ENCODE measurements around the gene DNAL4.

Gene DNAL4

DNA sequence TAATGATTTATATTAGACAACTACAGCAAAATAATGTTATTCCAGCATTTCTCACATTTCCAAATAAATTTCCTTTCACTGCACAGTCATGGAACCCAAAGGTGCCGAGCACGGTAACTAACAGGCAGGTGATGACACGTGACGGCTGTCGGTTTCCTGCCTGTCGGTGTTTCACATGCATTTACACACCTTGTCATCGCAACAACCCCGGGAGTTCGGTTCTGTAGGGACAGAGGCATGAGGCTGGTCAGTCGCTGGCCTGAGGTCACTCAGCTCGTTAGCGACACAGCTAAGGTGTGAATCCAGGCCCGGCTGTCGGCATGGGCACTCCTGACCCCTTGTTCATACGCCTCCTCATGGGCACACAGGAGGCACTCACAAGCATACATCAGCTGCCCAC, 9.9 kb downstream of the DNAL4 start:
- no peak for FAIRE-seq

DNA sequence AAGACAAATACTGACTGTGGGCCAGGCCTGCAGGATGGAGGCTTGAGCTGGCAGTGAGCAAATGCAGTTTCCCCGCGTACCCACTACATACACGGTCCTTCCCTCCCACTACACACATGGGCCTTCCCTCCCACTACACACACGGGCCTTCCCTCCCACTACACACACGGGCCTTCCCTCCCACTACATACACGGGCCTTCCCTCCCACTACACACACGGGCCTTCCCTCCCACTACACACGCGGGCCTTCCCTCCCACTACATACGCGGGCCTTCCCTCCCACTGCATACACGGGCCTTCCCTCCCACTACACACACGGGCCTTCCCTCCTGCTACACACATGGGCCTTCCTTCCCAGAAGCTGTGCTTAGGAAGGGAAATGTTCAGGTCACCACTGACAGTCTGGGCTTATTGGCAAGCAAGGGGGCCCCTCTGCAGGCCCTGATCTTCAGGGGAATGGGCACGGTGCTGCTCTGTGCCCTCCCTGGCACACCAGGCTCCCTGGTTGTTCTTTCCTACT, 10.8 kb downstream of the DNAL4 start:
- FAIRE-seq = no peak

DNA sequence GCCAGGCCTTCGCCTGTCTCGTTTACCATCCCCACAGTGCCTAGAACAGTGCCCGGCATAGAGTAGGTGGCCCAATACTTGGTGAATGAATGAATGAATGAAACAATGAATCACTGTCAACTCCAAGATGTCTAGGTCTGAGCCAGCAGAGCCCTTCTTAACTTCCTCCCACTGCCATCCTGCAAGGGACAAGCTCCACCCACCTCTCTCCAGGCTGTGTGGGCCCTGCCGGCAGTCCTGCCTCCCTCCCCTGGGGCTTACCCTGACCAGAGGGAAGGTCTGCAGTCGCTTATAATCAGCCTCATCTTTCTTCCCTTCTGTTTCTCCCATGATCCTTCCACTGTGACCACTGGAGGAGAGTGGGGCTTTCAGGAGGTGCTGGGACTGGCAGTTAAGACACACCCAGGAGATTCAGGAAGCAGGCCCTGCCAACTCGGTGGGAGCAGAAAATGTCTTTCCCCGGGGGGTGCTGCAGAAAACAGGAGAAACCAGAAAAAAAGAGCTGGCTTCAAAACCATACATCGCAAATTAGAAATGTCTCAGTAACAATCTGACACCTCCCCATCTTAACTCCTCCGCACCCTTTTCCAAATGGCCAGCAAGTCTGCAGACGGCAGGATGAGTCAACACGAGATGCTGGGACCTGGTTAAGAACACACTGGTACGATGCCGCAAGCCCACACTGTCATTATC, 11.4 kb downstream of the DNAL4 start:
- no peak for FAIRE-seq

DNA sequence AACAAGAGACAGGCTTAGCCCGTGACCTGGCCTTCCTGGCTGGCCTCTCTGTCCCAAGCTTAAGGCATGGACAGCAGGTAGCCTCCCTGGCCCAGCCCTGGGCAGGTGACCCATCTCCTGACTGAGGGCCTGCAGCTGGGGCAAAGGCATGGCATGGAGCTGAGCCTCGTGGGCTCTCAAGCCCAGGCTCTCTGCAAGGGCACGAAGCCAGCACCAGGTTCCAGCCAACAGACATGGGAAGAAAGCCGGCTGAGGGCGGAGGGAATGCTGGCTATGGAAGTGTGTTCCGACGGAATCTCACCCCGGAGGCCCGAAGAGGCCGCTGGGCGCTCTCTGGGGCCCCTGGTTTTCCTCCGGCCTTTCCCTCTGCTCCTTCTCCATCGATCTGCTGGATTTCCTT, 12.9 kb downstream of the DNAL4 start:
- no peak for FAIRE-seq

DNA sequence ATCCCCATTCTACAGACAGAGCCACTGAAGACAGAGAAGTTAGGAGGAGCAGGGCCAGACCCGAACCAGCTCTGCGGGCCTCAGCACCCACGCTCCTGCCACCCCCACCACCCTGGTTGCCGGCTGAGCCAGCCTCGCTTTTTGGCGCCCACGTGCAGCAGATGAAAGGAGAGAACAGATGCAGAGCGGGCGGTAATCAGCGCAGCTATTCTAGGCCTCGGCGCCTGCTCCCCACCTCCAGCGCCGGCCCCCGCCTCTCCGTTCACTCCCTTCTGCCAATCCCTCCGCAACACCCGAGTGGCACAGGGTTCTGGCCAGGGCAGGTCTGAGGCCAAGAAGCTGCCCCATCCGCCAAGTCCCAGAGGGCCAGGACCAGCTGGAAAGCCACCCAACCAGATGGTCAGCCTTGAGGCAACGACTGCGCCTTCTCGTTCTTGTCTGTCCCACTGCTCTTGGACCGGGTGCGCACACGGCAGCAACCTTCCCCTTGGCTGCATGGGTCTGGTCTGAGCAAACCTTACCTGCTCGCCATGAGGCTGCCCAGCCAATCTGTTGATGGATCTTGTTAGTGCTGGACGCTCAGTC, 16.8 kb downstream of the DNAL4 start:
- no peak for FAIRE-seq

DNA sequence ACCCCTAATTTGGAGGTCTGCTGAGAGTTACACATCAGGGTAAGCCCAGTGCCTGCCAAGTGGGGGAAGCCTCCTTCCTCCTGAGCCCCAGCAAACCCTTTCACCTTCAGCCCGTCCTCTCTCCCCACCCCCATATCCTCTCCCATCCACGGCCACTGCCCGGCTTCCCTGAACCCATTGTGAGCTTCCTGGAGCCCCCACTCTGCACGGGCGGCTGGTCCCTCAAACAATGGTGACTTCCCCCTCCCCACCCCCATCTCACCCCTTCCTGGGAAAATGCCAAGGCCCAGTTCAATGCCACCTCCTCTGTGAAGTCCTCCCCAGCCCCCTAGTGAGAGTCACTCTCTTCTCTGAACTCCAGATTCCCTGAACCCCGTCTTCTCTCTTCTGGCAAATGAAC, 17.9 kb downstream of the DNAL4 start:
- no peak for FAIRE-seq

DNA sequence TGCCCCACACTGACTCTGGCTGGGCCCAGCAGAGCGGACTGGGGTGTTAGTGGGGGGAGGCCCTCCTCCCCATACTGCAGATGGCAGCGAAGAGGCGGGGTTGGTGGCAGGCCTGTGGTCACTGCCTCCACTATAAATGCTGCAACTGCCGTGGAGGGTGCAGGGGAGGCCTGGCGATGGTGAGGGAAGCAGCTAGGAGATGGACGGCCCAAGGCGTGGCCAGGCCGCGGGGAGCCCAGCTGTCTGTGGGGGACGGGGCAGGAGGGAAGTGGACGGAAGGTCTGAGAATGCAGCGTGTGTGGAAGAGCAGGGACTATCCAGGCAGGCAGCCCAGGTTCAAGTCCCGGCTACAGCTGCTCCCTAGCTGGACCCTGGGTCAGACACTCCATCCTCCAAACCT, 18.3 kb downstream of the DNAL4 start:
- FAIRE-seq = no peak

DNA sequence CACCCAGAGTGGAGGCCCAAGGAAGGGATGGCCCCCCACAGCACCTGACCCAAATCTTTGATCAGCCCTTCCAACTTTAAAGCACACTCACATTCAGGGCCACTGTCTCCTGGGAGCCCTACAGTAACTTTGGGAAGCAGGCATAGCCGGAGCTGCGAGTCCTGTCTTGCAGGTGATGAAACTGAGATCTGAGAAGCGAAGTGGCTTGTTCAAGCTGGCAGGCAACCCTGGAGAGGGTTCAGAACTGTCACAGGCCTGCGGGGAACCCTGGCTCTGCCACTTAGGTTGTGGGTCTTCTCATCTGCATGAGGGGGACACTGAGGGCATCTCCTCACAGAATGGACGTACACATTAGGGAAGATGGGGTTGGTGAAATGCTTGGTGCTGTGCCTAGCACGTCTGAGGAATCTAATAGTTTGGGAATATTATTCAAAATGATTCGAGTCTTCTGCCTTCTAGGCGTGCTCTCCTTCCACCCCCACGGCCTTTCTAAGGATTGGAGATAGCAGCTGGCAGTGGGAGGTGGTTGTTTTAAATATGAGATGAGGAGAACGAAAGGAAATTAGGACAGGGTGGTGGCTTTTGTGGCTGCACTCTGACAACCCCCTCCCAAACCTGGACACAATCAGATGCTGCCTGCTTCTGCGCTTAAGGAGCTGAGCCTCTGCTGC, 19.3 kb downstream of the DNAL4 start:
- FAIRE-seq = no peak

DNA sequence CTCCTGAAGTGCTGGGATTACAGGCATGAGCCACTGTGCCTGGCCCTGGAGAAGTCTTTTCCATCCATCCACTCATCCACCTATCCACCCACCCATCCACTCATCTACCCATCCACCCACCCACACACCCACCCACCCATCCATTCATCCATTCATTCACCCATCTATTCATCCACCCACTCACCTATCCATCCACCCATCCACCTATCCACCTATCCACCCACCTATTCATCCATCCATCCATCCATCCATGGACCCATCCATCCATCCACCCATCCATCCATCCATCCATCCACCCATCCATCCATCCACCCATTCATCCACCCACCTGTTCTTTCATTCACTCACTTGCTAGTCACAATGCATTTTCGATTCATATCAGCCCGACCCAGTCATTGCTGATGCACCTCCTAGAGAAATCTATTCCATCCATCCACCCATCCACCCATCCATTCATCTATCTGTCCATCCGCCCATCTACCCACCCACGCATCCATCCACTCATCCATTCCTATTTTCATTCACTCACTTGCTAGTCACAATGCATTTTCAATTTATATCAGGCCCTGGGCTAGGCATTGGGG, 20.5 kb downstream of the DNAL4 start:
- FAIRE-seq = no peak

DNA sequence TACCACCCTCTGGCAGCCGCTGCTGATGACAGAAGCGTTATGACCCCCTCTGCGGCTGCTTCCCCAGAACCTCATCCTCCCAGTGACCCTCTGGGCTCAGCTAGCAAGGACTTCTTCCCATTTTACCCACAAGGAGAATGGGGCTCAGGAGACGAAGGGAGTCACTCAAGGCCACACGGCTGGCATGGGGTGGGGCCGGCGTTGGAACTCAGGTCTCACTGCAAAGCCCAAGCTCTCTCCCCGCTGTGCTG, 21.4 kb downstream of the DNAL4 start:
- FAIRE-seq = no peak

DNA sequence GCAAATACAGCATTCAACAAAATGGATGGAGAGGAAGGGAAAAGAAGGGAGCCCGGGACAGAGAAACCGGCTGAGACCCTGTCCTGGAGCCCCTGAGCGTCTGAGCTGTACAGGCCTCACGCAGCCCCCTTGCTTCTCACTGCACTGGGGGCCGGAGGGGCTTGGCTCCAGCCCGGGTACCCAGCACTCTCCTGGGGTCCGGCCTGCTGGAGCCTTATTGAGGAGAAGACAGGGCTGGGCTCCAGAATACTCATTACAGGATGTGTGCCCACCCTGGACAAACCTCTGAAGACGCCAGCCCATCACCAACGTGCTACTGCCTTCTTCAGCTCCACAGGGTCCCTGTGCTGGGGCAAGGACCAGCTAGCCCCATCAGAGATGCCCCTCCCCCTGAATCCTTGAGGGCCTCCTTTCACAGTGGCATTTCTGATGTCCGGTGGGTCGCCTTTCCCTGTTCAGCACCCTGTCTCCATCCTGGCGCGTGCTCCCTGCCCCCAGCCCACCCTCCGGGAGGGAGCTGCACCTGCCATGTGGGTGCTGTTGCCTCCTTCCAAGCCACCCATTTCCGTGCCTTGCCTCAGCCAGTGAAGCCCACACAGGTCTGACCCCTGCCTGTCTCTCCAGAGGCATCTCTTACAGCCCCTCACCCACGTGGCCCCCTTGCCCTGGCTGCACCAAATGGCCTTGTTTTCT, 23.5 kb downstream of the DNAL4 start:
- no peak for FAIRE-seq

DNA sequence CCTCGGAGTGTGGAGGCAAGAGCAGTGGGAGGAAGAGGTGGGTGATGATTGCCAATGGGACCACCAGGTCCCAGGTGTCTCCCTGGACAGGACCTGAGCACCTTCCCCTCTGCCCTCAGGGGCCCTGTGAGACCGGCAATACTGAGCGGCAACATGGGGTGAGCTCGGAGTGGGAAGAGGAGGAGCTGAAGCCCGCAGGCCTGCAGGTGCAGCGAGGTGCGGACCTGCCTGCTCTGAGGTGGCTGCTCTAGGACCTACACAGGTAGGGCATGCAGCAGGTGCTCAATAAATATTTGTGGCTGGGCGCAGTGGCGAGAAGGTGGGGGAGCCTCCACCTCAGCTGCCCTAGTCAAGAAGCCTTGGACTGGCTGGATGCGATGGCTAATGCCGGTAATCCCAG, 25.9 kb downstream of the DNAL4 start:
- no peak for FAIRE-seq

DNA sequence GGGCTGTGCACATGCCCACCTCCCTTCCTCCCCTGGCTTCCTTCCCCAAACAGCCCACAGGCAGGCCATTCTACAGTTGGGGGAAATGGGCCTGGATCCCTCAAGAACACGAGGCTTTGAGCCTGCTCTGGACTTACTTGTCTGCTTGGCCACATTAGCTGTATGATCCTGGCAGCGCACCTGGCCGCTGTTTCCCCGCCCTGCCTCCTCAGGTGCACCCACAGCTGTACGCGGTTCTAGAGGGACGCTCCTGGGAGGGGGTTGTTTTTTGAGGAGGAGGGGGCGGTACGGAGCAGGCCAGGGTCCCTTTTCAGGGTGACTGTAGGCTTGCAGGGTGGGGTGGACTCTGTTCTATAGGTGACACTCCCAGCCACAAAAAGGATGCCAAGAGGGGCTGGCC, 26.6 kb downstream of the DNAL4 start:
- no peak for FAIRE-seq

DNA sequence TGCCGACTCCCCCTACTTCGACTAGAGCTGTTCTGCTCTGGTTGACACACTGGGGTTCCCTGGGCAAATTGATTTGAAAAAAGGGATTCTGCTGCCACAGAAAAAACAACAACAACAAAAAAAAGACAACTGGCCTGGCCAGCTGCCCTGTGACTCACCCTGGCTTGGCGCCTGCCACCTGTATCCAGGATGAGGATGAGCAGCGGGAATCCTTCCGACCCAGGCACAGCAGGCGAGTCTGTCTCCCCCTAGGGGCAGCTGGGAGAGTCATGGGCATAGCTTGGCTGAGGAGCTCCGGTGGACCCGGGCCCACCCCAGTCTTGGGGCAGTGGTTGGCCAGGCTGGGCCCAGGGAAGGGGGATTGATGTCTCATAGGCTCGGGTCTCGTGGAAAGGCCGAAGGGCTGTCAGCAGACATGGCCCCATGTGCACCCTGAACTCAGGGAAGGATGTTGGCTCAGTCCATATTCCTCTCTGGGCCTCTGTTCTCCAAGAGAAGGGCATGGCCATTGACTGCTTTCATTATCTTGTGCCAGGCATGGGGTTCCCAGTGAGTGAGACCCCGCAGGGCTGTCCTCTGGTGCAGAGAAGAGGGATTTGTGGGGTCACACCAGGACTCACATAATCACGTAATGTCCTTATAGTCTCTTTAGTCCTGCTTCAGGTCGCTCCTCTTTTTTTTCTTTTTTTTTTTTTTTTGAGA, 27.7 kb downstream of the DNAL4 start:
- no peak for FAIRE-seq

DNA sequence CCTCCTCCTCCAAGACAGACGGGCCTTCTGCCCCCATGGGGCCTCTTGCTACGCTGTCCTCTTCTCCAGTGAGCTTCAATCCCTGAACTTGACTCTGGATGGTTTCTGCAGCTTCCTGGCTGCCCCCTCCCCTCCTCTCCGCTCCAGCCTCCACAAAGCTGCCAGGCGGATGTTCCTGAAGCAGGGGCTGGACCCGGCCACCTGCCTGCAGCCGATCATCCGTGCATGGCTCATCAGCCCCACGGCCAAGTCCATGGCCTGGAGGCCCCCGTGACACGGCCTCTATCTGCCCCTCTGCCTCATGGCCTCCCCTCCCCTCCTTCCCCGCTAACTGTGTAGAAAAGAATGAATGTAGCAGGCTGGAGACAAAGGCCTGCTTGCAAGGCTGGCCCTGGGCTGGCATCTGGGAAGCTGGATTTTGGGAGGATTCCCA, 31.4 kb downstream of the DNAL4 start:
- FAIRE-seq = no peak

DNA sequence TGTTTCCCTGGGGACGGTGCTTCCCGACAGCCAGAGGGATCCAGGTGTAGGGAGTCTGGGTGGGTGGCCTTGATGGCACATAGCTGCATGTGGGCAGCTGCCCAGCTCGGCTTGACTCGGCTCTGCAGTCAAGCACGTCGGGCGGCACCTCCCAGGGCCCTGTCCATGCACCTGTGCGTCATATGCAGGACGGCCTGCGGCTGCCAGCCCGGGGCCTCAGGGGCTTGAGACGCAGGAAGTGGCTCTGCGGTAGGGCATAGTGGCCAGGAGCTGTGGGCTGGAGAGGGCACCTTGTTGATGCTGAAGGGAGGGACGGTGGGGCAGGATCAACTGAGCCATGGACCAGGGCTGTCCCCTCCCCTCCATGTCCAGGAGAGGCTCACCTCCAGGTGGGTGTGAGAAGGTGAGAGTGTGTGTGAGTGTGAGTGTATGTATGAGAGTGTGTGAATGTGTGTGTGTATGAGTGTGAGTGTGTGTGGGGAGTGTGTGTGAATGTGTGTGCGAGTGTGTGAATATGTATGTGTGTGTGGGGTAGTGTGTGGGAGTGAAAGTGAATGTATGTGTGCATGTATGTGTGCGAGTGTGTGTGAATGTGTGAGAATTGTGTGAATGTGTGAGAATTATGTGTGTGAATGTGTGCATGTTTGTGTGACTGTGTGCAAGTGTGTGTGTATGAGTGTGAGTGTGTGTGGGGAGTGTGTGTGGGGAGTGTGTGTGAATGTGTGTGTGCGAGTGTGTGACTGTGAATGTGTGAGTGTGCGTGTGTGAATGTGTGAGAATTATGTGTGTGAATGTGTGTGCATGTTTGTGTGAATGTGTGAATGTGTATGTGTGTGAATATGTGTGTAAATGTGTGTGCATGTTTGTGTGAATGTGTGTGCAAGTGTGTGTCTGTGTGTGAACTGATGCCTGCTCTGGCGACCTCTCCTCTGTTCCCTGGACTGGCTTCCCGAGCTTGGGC, 32.5 kb downstream of the DNAL4 start:
- FAIRE-seq = no peak

DNA sequence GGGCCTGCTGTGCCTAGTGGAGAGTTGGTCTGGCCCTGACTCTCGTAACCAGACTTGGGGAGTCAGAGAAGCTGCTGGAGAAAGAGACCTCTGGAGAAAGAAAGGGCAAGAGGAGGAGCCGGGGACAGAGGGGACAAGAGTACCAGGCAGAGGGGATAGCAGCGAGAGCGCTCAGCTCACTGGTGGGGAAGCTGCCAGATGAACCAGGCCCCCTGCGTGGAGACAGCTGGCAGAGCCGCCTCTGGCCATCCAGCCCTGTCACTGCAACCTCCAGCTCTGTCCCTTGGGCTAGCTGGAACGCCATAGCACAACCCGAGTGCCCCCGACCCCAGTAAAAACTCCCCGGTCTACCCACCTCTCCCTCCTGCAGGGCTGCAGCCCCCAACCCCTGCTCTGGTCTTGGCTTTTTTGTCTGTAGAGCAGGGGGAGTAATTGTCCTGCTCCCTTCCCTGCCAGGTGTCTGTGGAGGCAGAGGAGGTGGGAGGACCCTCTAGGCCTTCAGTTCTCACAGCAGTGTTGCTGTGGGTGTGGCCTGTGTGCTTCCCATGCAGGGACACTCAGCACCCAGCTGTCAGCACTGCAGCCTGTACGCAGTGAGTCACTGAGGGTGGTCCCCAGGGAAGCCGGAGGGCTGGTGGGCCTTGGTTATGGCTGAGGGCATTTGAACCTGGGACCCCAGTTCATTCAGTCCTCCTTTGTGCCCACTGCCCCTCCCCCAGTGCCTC, 33.3 kb downstream of the DNAL4 start:
- FAIRE-seq = no peak

DNA sequence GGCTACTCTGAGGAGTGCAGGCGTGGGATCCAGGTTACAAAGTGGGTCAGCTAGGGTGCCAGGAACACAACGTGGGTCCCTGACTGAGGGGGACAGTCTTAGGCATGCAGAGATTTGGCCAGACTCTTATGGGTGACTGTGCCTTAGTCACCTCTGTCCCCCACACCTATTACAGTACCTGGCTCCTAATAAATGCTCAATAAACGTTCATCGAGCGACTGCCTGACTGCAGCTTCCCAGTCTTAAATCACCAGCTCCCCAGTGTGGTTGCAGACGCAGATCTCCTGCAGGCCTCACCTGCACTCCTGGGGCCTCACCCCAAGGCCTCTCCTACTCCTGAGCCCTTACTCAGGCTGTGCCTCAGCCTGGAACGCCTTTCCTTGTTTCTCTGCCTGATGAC, 34.9 kb downstream of the DNAL4 start:
- no peak for FAIRE-seq

DNA sequence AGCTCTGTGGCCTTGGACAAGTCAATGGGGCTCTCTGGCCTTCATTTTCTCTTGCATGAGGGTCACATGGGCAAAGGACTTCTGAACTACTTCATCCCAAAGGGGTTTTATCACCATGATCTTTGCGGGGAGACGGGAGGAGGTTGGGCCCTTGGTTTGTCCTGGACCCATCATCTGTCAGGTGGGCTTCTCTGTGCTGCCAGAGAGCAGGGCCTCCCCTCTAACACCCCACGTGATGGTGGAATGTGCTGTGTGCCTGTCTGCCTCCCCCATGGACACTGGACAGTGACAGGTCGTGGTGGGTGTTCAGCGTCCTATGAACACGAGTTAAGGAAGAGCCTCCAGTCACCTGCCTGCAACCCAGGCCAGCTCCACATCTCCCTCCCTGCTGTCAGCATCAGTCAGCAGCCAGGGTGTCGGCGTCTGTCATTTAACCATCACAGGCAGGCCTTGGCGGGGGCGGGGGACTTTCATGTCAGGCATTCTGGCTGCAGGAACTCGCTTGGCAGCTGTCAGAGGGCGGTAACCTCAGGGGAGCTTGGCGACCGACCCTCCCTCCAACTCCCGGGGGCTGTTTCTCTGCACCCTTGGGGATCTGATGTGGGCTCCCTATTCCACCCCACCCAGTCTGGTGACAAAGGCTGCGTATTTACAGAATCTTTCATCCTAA, 35.5 kb downstream of the DNAL4 start:
- FAIRE-seq = no peak

DNA sequence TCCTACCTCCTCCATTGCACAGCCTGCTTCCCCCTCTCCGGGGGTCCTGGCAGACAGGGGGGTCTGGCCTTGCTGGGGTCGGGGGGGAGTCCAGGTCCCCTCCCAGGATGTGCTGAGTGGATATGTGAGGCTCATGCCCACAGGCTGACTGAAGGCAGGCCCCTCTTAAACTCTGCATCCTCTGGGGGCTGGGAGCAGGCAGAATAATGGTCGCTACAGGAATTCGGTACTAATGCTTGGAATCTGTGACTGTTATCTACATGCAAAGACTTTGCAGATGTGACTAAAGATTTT, 36.5 kb downstream of the DNAL4 start:
- FAIRE-seq = no peak
